Epithelial cell of esophagus (primary cell): ENCODE data around the gene FSCN2.

ENCODE experiments used
- DNase-seq: peaks from one replicate; pipeline ENCODE4 v3.0.0; 2010; ENCODE audit warnings: low read depth
- H3K4me3 ChIP-seq: 2 replicates; pipeline ENCODE4 v1.5.1; 2011; ENCODE audit warnings: mild to moderate bottlenecking, low read length, control low read depth
- TF ChIP-seq, protein P1 (sequence below): IDR thresholded peaks from 2 replicates; pipeline ENCODE4 v1.5.1; 2011; ENCODE audit warnings: low read depth, mild to moderate bottlenecking, low read length, control low read depth, inconsistent platforms; ENCODE audit not compliant: insufficient read depth; ENCODE audit errors: missing control alignments

The FSCN2 gene

DNA sequence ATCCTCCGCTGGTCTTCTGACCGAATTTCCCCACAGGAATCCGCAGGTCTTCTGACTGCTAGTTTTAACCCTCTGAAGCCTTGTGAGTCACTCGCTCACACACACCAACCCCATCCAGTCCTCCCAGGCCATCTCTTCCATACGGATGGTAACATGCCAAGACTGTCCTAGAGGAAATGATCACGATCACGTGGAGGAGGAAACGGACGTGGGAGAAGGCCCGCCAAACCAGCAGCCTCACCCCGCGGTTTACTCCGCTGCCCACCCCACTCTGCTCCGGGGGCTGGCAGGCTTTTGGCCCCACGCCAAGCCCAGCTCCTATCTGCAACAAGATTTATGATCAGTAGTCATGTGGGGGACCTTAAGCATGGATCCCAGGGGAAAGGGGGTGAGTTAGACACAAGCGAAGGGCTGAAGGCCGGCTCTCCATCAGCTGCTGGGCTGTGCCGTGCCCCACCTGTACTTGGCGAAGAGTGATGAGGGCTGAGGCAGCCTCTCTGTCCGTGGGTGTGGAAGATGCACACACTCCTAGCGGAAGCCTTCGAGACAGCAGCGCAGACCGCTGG is 25.5 kb downstream of the FSCN2 start:
- TF ChIP-seq, protein P1, sequence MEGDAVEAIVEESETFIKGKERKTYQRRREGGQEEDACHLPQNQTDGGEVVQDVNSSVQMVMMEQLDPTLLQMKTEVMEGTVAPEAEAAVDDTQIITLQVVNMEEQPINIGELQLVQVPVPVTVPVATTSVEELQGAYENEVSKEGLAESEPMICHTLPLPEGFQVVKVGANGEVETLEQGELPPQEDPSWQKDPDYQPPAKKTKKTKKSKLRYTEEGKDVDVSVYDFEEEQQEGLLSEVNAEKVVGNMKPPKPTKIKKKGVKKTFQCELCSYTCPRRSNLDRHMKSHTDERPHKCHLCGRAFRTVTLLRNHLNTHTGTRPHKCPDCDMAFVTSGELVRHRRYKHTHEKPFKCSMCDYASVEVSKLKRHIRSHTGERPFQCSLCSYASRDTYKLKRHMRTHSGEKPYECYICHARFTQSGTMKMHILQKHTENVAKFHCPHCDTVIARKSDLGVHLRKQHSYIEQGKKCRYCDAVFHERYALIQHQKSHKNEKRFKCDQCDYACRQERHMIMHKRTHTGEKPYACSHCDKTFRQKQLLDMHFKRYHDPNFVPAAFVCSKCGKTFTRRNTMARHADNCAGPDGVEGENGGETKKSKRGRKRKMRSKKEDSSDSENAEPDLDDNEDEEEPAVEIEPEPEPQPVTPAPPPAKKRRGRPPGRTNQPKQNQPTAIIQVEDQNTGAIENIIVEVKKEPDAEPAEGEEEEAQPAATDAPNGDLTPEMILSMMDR = no peak
- DNase-seq = peak; percentile 87
- H3K4me3 ChIP-seq = no peak overlapping the region

DNA sequence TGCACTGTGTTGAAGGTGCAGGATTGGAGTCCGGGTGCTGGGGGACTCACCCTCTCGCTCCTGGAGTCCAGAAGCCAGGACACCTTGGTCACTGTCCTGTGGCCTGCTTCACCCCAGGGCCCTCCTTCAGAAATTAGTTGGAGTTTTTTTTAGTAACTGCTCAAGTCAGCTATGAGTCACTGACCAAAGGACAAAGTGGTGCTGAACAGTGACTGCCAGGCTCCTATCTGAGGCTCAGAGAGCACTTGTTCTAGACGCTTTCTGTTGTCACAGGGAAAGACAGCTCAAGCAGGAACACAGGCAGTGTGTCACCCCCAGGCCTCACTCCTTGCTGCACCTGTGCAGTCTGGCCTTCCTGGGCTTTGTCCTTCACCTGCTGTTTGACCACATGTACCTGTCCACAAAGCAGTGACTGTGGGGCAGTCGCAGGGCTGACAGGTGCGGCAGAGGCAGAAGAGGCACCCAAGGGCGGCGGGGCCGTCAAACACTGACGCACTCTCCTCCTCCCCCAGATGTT is 28.1 kb downstream of the FSCN2 start:
- no peak for DNase-seq
- H3K4me3 ChIP-seq = no peak overlapping the region
- TF ChIP-seq, protein P1 = no peak

DNA sequence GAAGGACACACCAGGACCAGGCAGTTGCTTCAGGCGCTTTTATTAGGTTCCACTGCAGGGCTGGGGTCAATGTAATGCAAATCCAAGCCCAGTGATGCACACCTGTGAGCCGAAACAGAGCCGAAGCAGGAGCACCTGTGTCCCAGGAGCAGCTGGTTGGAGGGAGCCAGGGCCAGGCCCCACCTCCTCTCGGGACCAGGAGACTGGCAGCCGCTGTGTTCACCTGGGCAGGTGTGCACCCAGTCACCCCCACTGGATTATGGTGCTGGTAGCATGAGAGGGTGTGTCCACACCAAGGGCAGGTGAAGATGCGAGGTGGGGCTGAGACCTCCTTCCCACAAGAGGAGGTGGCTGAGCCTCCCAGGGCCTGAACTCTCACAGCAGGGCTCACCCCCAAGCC is 28.7 kb downstream of the FSCN2 start:
- TF ChIP-seq, protein P1 = no peak
- no peak for DNase-seq
- H3K4me3 ChIP-seq = no peak overlapping the region

DNA sequence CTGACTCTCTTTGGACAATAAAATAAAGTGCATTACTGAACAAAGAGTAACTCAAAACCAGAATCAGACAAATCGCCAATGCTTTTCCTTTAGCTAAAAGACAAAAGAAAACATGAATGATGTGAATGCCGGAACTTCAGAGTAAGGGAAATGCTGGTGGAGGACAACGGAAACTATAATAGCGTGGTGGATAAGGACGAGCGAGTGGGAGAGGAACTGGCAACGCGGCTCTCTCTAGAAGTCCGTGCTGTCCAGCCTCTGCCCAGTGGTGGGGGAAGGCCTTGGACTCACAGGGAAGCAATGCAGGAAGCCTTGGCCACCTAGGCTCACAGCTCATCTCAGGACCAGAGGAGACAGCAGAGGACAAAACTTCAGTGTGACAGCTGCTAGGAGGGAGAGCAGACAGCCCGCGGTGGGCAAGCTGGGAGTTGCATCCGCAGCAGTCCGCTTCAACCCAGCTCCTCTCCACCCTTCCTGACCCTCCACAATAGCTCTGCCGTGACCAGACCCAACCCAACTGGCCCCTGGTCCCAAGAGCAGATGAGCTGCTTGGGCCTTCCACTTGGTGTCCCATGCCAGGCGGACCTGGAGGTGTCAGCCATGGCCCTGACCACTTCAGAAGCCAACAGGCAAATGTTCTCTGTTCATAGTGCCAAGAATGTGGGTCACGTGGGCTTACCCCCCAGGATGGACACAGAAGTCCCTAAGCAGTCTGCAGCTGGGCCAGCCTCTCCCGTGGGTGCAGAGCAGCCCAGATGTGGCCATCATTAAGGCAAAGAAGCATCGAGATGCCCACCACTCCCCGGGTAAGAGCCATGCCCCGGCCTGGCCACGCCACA is 29.3 kb downstream of the FSCN2 start:
- no peak for DNase-seq

DNA sequence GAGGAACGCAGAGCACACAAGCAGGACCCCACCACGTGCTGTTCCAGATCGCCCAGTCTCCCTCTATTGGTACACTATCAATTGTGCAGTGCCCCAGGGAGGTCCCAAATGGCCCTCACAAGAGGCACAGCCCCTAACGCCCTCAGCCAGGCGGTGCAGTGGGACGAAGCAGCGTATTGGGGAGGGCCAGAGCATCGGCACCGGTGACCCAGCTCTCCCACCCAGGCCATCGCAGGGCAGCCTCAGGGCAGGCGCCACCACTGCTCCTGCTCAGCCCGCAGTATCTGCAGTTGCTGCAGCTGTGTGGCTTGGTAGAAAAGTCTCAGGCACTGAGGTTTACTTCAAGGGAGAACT is 29.9 kb downstream of the FSCN2 start:
- TF ChIP-seq, protein P1 = no peak
- H3K4me3 ChIP-seq = no peak overlapping the region

More for the DNA sequence above, 29.3 kb downstream of the FSCN2 start:
- TF ChIP-seq, protein P1 = no peak
- H3K4me3 ChIP-seq = no peak overlapping the region

DNA sequence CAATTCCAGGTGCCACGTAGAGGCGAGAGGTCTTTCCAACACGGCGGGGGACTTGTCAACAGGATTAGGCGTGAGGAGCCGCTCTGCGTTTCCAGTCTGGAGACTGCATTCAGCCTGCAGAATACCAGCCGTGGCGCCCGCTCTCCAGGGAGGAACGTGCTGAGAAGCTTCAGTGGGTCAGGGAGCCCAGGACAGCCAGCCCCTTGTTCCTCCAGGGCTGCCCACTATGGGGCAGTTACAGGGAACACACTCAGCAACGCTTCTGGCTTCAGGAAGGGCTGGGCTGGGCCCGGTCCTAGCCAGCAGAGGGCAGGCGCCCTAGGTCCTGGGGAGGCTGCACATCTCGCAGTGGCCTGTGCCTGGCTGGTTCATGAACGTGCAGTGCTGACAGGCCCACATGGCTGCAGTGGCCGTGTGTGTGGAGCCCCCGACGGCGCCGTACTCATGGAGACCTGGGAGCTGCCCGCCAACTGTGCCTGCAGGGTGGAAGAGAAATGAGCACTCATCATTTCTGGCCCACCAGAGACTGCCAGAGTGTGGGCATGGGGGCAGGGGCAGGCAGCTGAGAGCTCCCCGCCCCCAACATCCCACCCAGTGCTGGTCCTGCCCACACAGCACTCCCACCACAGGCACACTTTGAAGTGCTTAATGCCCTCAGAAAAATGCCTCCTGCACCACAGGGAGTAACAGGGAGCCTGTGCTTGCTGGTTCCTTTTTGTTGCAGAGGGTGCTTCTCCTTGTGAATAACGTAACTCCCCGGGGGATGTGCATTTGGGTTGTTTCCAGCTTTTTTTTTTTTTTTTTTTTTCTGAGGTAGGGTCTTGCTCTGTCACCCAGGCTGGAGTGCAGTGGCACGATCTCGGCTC is 31.0 kb downstream of the FSCN2 start:
- DNase-seq = no peak
- TF ChIP-seq, protein P1 = no peak
- no peak overlapping the region for H3K4me3 ChIP-seq

More for the DNA sequence above, 29.9 kb downstream of the FSCN2 start:
- DNase-seq = no peak
